HCT116 (cell line): Measurements from ENCODE around the gene FAM185A.
"Not testable (repeated sequence)": the region's sequence is repeated elsewhere in the genome, so short reads cannot be mapped to it uniquely, and the experiment has no call there.

ENCODE experiments used
- CTCF ChIP-seq, 3 experiments: fragments of 200-600 bp in 1 of 3; sonication (generic) in 1 of 3; IDR thresholded peaks in 2 of 3; conservative IDR thresholded peaks in 1 of 3; 2 replicates each; pipeline ENCODE4 v1.5.1; 2012 to 2017; ENCODE audit warnings: low read depth in 2 of 3, low read length in 2 of 3, antibody characterized with exemption in 1 of 3, borderline replicate concordance in 1 of 3, control low read depth in 1 of 3, mild to moderate bottlenecking in 1 of 3, mixed read lengths in 1 of 3, mixed run types in 1 of 3, moderate library complexity in 1 of 3; ENCODE audit not compliant: insufficient read depth in 1 of 3
- ELF1 ChIP-seq: IDR thresholded peaks from 2 replicates; pipeline ENCODE4 v1.6.1; 2012; ENCODE audit warnings: low read depth, borderline replicate concordance
- EZH2 ChIP-seq: fragments of 200-600 bp; sonication (generic); IDR thresholded peaks from 2 replicates; pipeline ENCODE4 v1.6.1; 2017; ENCODE audit warnings: antibody characterized with exemption, mixed run types
- FOSL1 ChIP-seq: IDR thresholded peaks from 2 replicates; pipeline ENCODE4 v1.6.1; 2012; ENCODE audit warnings: low read depth
- POLR2A ChIP-seq: IDR thresholded peaks from 2 replicates; pipeline ENCODE4 v1.7.0; 2011; ENCODE audit warnings: borderline replicate concordance; ENCODE audit not compliant: insufficient read depth, insufficient read length; ENCODE audit errors: extremely low read depth
- POLR2AphosphoS5 ChIP-seq: IDR thresholded peaks from 2 replicates; pipeline ENCODE4 v1.6.1; 2011; ENCODE audit warnings: mild to moderate bottlenecking, low read depth, low read length, moderate library complexity
- SP1 ChIP-seq: IDR thresholded peaks from 2 replicates; pipeline ENCODE4 v1.6.1; 2012; ENCODE audit warnings: low read depth
- TCF7L2 ChIP-seq: IDR thresholded peaks from 2 replicates; pipeline ENCODE4 v1.7.0; 2011; ENCODE audit warnings: borderline replicate concordance, inconsistent platforms; ENCODE audit not compliant: insufficient read depth, insufficient read length; ENCODE audit errors: extremely low read depth
- YY1 ChIP-seq: IDR thresholded peaks from 2 replicates; pipeline ENCODE4 v1.6.1; 2011; ENCODE audit warnings: low read length, low read depth, moderate library complexity, mild to moderate bottlenecking; ENCODE audit not compliant: insufficient replicate concordance; ENCODE audit errors: extremely low read depth
- ZFX ChIP-seq: fragments of 450-650 bp; IDR thresholded peaks from 2 replicates; pipeline ENCODE4 v1.6.1; 2017

GRCh38 chr7:102759934-102760333, 11.1 kb downstream of the FAM185A start:
- not testable (repeated sequence) for TF ChIP-seq FOSL1; POLR2AphosphoS5; TCF7L2; ELF1; CTCF (IDR thresholded peaks at IDR 0.05 in 2 of 3, conservative IDR thresholded peaks at IDR 0.05 in 1 of 3; ENCODE audit: borderline replicate concordance in 1 of 3, insufficient read depth in 1 of 3, low read depth in 2 of 3, low read length in 2 of 3); POLR2A; EZH2; ZFX; SP1; YY1
